GM23248 (cell line): ENCODE data around the gene HSD17B8. TPM values are rescaled to one million over a fixed set of nuclear protein-coding genes. Genes with fewer than 3 reads are reported as not detected.
A peak's percentile ranks its signal among the peaks of the same experiment; 100 is the strongest.

Experiments used
- DNase-seq: peaks from one replicate; pipeline ENCODE4 v3.0.0-alpha.2; 2015
- H2AFZ ChIP-seq: fragments of 200-600 bp; sonication (generic); 2 replicates; pipeline ENCODE4 v1.6.1; 2016; ENCODE audit warnings: antibody characterized with exemption
- H3F3A ChIP-seq: fragments of 200-600 bp; sonication (generic); 2 replicates; pipeline ENCODE4 v1.6.1; 2016; ENCODE audit warnings: mild to moderate bottlenecking, antibody characterized with exemption, mixed run types; ENCODE audit not compliant: insufficient read depth
- H3K27ac ChIP-seq: fragments of 200-600 bp; sonication (generic); 2 replicates; pipeline ENCODE4 v1.5.1; 2016; ENCODE audit warnings: mild to moderate bottlenecking
- H3K27me3 ChIP-seq: fragments of 200-600 bp; sonication (generic); replicated peaks from 2 replicates; pipeline ENCODE4 v1.6.1; 2016; ENCODE audit warnings: mild to moderate bottlenecking; ENCODE audit not compliant: insufficient read depth
- H3K36me3 ChIP-seq: fragments of 200-600 bp; sonication (generic); 2 replicates; pipeline ENCODE4 v1.6.1; 2016; ENCODE audit warnings: low read depth, mild to moderate bottlenecking
- H3K4me1 ChIP-seq: fragments of 200-600 bp; sonication (generic); 2 replicates; pipeline ENCODE4 v1.6.1; 2016; ENCODE audit warnings: mild to moderate bottlenecking; ENCODE audit not compliant: insufficient read depth
- H3K4me2 ChIP-seq: fragments of 200-600 bp; sonication (generic); one replicate; pipeline ENCODE4 v1.6.1; 2016; ENCODE audit warnings: mild to moderate bottlenecking; ENCODE audit not compliant: unreplicated experiment
- H3K4me3 ChIP-seq: fragments of 200-600 bp; sonication (generic); 2 replicates; pipeline ENCODE4 v1.5.1; 2016; ENCODE audit warnings: mild to moderate bottlenecking
- H3K79me2 ChIP-seq: fragments of 200-600 bp; sonication (generic); 2 replicates; pipeline ENCODE4 v1.6.1; 2016; ENCODE audit warnings: mild to moderate bottlenecking; ENCODE audit not compliant: insufficient read depth
- H3K9ac ChIP-seq: fragments of 200-600 bp; sonication (generic); 2 replicates; pipeline ENCODE4 v1.6.1; 2016; ENCODE audit warnings: mild to moderate bottlenecking
- H3K9me2 ChIP-seq: fragments of 200-600 bp; sonication (generic); 2 replicates; pipeline ENCODE4 v1.6.1; 2016; ENCODE audit warnings: mixed run types, mild to moderate bottlenecking, moderate library complexity; ENCODE audit not compliant: insufficient read depth
- H3K9me3 ChIP-seq: fragments of 200-600 bp; sonication (generic); one replicate; pipeline ENCODE4 v1.6.1; 2017; ENCODE audit warnings: low read depth
- H4K20me1 ChIP-seq: fragments of 200-600 bp; sonication (generic); 2 replicates; pipeline ENCODE4 v1.6.0; 2016; ENCODE audit not compliant: insufficient read depth
- EZH2 ChIP-seq: fragments of 200-600 bp; sonication (generic); IDR thresholded peaks from 2 replicates; pipeline ENCODE4 v1.6.1; 2018; ENCODE audit warnings: antibody characterized with exemption, mild to moderate bottlenecking; ENCODE audit not compliant: insufficient read depth, poor library complexity, severe bottlenecking
- EZH2phosphoT487 ChIP-seq: fragments of 200-600 bp; sonication (generic); IDR thresholded peaks from 2 replicates; pipeline ENCODE4 v1.6.1; 2018; ENCODE audit warnings: antibody characterized with exemption, moderate library complexity, mild to moderate bottlenecking, low read depth; ENCODE audit not compliant: insufficient read depth
- WGBS, 2 experiments: methylation state at CpG; one replicate each; pipeline ENCODE4 v1.1.6; 2015 to 2017; ENCODE audit warnings: low lambda C conversion rate in 2 of 2, low coverage in 1 of 2; ENCODE audit errors: missing lambda C conversion rate in 2 of 2; 5-methylcytosine and 5-hydroxymethylcytosine counted together
- in situ Hi-C: fragments of 300-500 bp; cut with MboI; formaldehyde crosslinking; loops from 2 replicates; pipeline ENCODE4 v1.15.0; 2020
- polyA plus RNA-seq: library from polyadenylated mRNA; unstranded; fragments of >200 nt; fragmentation: Nextera tagmentation; extraction: Ambion mirVana; gene quantifications from 2 replicates; pipeline ENCODE4 v1.2.1, GENCODE V29; 2016
- total RNA-seq: library from RNA; depleted of rRNA; stranded (reverse); fragments of >200 nt; shearing (Covaris generic); gene quantifications from 2 replicates; pipeline ENCODE4 v1.2.3, GENCODE V29; 2014

HSD17B8 gene
- total and polyA plus RNA-seq, 2 experiments from 2014 or later = 3.7 to 5.6 TPM

DNA sequence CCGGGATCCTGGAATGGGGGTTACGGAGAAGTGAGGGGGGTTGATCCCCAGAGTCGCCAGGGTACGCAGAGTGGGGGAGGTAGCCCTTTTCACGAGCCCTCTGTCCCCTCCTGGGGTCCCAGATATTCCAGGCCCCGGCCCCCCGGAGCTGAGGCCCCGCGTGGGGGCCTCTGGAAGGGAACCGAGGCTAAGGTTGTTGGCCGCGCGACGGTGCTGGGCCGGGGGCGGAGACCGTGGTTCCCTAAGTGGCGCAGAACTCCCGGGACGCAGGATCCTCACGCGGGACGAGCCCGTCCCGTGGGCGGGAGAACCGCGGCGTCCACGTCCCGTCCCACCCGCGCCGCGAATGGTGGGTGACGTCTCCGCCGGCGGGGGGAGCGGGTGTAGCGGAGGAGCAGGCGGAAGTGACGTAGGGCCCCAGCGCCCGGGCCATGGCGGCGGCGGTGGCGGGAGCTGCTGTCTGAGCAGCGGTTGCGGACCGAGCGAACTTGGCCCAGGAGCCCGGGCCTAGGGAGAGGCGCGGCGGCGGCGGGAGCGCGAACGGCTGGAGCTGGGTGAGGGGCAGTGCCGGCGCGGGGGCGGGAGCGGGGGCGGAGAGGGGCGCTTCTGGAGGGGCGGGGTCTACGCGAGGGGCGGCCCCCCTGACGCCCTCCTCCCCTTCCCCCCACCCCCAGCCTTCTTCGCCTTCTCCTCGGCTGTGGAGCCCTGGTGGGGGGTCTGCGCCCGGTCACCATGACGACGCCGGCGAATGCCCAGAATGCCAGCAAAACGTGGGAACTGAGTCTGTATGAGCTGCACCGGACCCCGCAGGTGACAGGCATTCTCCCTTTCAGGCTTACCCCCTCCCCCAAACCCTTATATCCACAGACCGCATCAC lies 3.9 kb downstream of the HSD17B8 start, which contains the start of gene RING1:
TSS of gene RING1 (plus strand) at position 410 of the 877 bp plus-strand sequence. CDS start at position 733, 323 bp downstream.
- in situ Hi-C loops = no loop called here
- no peaks in the 10 kb centered on the region for H3K9me3 ChIP-seq
- WGBS, 2 experiments = 1% methylated on average over 49 to 86 of the region's 86 CpGs
- H3K4me2 ChIP-seq = peak within 1 kb of the TSS; percentile 95
- peak within 1 kb of the TSS; percentile 100 for H3K9ac ChIP-seq
- DNase-seq = peak; percentile 92
- peaks cover 6% of the 10 kb centered on the region for H3K36me3 ChIP-seq
- H2AFZ ChIP-seq = peak within 1 kb of the TSS; percentile 80
- H3K4me1 ChIP-seq = peaks cover 44% of the 10 kb centered on the region
- H3K27ac ChIP-seq = peak within 1 kb of the TSS; percentile 92
- H3K27me3 ChIP-seq = no peaks in the 10 kb centered on the region
- H3K9me2 ChIP-seq = no peaks in the 10 kb centered on the region
- peaks cover 19% of the 10 kb centered on the region for H3K79me2 ChIP-seq
- peak within 1 kb of the TSS; percentile 96 for H3K4me3 ChIP-seq
- peaks cover 31% of the 10 kb centered on the region for H3F3A ChIP-seq
- TF ChIP-seq EZH2 (no peak), EZH2phosphoT487 (no peak)
- no peaks in the 10 kb centered on the region for H4K20me1 ChIP-seq

DNA sequence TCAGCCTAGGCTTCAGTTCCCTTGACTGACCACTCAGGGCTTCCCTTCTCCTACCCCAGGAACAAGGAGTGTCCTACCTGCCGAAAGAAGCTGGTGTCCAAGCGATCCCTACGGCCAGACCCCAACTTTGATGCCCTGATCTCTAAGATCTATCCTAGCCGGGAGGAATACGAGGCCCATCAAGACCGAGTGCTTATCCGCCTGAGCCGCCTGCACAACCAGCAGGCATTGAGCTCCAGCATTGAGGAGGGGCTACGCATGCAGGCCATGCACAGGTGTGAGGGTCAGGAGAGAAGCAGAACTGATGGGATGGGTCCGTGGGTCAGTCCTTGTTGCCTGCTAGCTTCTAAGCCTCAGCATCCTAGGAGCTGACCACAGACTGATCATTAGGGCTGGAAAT lies 5.4 kb downstream of the HSD17B8 start:
- Histone ChIP-seq H3K4me2 (no peak overlapping the region), H3K4me1 (peaks cover 37% of the 10 kb centered on the region), H3K4me3 (no peak overlapping the region), H3K27me3 (no peaks in the 10 kb centered on the region), H3K36me3 (0 out of 2 replicates have a peak, but pooled peaks cover 5% of the 10 kb centered on the region), H2AFZ (no peak overlapping the region), H3F3A (peaks cover 29% of the 10 kb centered on the region), H3K79me2 (peaks cover 9% of the 10 kb centered on the region), H3K27ac (no peak overlapping the region), H4K20me1 (no peaks in the 10 kb centered on the region), H3K9me3 (no peaks in the 10 kb centered on the region), H3K9me2 (no peaks in the 10 kb centered on the region), H3K9ac (no peak overlapping the region)
- 92 to 94% methylated on average over 10 of the region's 10 CpGs for WGBS, 2 experiments
- TF ChIP-seq EZH2 (no peak), EZH2phosphoT487 (no peak)
- no peak for DNase-seq
- in situ Hi-C loops = no loop called here

DNA sequence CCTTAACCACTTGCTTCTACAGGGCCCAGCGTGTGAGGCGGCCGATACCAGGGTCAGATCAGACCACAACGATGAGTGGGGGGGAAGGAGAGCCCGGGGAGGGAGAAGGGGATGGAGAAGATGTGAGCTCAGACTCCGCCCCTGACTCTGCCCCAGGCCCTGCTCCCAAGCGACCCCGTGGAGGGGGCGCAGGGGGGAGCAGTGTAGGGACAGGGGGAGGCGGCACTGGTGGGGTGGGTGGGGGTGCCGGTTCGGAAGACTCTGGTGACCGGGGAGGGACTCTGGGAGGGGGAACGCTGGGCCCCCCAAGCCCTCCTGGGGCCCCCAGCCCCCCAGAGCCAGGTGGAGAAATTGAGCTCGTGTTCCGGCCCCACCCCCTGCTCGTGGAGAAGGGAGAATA lies 6.7 kb downstream of the HSD17B8 start:
- Histone ChIP-seq H3K9ac (no peak overlapping the region), H3F3A (peaks cover 16% of the 10 kb centered on the region), H3K4me3 (no peak overlapping the region), H3K79me2 (peaks cover 9% of the 10 kb centered on the region), H2AFZ (no peak overlapping the region), H3K4me1 (peaks cover 24% of the 10 kb centered on the region), H3K9me2 (no peaks in the 10 kb centered on the region), H3K27ac (no peak overlapping the region), H3K4me2 (no peak overlapping the region), H3K9me3 (no peaks in the 10 kb centered on the region), H3K36me3 (0 out of 2 replicates have a peak, but pooled peaks cover 5% of the 10 kb centered on the region), H3K27me3 (no peaks in the 10 kb centered on the region), H4K20me1 (no peaks in the 10 kb centered on the region)
- DNase-seq = no peak
- WGBS, 2 experiments = 69 to 73% methylated on average over 7 to 17 of the region's 17 CpGs
- TF ChIP-seq EZH2phosphoT487 (no peak), EZH2 (no peak)
- in situ Hi-C loops = no loop called here

DNA sequence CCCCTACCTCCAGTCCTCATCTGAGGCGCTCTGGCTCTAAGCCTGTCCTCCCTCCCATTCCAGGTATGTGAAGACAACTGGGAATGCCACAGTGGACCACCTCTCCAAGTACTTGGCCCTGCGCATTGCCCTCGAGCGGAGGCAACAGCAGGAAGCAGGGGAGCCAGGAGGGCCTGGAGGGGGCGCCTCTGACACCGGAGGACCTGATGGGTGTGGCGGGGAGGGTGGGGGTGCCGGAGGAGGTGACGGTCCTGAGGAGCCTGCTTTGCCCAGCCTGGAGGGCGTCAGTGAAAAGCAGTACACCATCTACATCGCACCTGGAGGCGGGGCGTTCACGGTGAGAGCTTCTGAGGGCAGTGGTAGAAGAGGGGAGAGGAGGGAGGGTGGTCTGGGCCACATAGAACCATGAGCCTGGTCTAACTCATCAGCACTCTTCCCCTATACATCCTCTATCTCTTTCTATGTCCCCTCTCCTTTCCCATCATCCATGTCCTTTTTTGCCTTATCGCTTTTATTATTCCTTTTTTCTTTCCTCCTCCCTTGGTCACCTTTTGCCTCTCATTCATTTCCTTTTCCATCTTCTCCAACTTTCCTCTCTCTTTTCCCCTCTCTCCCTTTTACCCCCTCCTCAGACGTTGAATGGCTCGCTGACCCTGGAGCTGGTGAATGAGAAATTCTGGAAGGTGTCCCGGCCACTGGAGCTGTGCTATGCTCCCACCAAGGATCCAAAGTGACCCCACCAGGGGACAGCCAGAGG lies 7.4 kb downstream of the HSD17B8 start:
- no peak overlapping the region for H3K4me2 ChIP-seq
- TF ChIP-seq EZH2phosphoT487 = no peak
- no peak for TF ChIP-seq EZH2
- WGBS, 2 experiments = 93 to 94% methylated on average over 16 to 18 of the region's 18 CpGs

More for the DNA sequence above, 7.4 kb downstream of the HSD17B8 start:
- H3K4me3 ChIP-seq = peak overlapping the region; percentile 78
- no peak overlapping the region for H3K9ac ChIP-seq
- no peaks in the 10 kb centered on the region for H3K27me3 ChIP-seq
- peaks cover 13% of the 10 kb centered on the region; the same call in 1 of the 2 replicates for H3F3A ChIP-seq
- no peak for DNase-seq
- H3K36me3 ChIP-seq = 0 out of 2 replicates have a peak, but pooled peaks cover 5% of the 10 kb centered on the region
- peaks cover 17% of the 10 kb centered on the region for H3K4me1 ChIP-seq
- in situ Hi-C loops = no loop called here
- no peaks in the 10 kb centered on the region for H3K9me3 ChIP-seq
- H3K9me2 ChIP-seq = no peaks in the 10 kb centered on the region
- H3K79me2 ChIP-seq = peaks cover 9% of the 10 kb centered on the region
- H2AFZ ChIP-seq = no peak overlapping the region
- no peaks in the 10 kb centered on the region for H4K20me1 ChIP-seq
- no peak overlapping the region for H3K27ac ChIP-seq
